ENCODE measurements around the gene XYLB. TPM values are rescaled to one million over a fixed set of nuclear protein-coding genes. Genes with fewer than 3 reads are reported as not detected.

Gene XYLB
- total RNA-seq, 2 donors from 2014 or later: 4.7 to 6.3 TPM

GRCh38 chr3:38375072-38375471, 28.5 kb downstream of the XYLB start:
- no peaks in the 10 kb centered on the region for H3K27me3 Mint-ChIP-seq (ENCODE audit: insufficient read depth)
- Histone ChIP-seq H3K9ac (ENCODE audit: extremely low read depth, low read length, poor library complexity, severe bottlenecking) (no peak overlapping the region), H3K27ac (ENCODE audit: low read depth, low read length) (no peak overlapping the region), H3K9me3 (ENCODE audit: control insufficient read depth, low read length) (peaks cover 3% of the 10 kb centered on the region), H3K27me3 (ENCODE audit: control insufficient read depth, insufficient read depth, low read length, poor library complexity, severe bottlenecking) (no peaks in the 10 kb centered on the region), H3K4me3 (ENCODE audit: low read length) (no peak overlapping the region), H3K36me3 (ENCODE audit: control insufficient read depth, insufficient read depth, low read length) (peaks cover 11% of the 10 kb centered on the region), H3K4me1 (ENCODE audit: control insufficient read depth, insufficient read depth, low read length) (no peaks in the 10 kb centered on the region)
- 92 to 96% methylated on average over 6 of the region's 6 CpGs for WGBS, 2 experiments (ENCODE audit: insufficient coverage in 1 of 2, insufficient read length in 1 of 2)
- peaks cover 5% of the 10 kb centered on the region for H3K9me3 Mint-ChIP-seq
- no peak for DNase-seq
- TF ChIP-seq, protein P1, sequence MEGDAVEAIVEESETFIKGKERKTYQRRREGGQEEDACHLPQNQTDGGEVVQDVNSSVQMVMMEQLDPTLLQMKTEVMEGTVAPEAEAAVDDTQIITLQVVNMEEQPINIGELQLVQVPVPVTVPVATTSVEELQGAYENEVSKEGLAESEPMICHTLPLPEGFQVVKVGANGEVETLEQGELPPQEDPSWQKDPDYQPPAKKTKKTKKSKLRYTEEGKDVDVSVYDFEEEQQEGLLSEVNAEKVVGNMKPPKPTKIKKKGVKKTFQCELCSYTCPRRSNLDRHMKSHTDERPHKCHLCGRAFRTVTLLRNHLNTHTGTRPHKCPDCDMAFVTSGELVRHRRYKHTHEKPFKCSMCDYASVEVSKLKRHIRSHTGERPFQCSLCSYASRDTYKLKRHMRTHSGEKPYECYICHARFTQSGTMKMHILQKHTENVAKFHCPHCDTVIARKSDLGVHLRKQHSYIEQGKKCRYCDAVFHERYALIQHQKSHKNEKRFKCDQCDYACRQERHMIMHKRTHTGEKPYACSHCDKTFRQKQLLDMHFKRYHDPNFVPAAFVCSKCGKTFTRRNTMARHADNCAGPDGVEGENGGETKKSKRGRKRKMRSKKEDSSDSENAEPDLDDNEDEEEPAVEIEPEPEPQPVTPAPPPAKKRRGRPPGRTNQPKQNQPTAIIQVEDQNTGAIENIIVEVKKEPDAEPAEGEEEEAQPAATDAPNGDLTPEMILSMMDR (conservative IDR thresholded peaks at IDR 0.05): no peak
- H3K27ac Mint-ChIP-seq: no peak overlapping the region
- H3K36me3 Mint-ChIP-seq (ENCODE audit: low read depth): peaks cover 62% of the 10 kb centered on the region
- no peaks in the 10 kb centered on the region for H3K4me1 Mint-ChIP-seq
- H3K4me3 Mint-ChIP-seq: no peak overlapping the region

DNA sequence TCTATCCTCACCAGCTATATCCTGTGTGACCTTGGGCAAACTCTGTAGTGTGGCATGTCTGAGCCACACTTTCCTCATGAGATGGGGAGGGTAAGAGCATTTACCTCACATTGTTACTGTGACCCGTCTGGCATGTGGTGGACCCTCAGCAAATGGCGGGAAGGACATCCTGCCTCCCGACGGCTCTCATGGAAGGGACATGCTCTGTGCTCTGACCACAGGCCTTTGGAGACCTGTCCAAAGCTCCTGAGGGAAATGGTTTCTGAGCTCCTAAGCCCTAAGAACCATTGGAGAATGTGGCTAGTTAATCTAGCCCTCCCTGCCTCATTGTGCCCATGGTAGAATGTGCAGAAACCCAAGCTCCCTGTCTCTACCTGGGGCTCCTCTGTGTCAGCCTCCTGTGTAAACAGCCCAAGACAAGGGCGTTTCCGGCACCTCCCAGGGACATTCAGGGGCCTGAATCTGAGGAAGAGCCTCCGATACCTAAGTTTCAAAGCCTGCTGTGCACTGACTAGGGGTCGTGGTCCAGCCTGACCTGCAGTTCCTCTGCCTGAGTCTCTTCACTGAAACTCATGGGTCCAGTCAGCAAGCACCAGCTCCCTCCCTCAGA, 29.0 kb downstream of the XYLB start:
- no peak for DNase-seq
- no peaks in the 10 kb centered on the region for H3K4me1 ChIP-seq (ENCODE audit: control insufficient read depth, insufficient read depth, low read length)
- WGBS, 2 experiments (ENCODE audit: insufficient coverage in 1 of 2, insufficient read length in 1 of 2): 93 to 94% methylated on average over 6 to 8 of the region's 8 CpGs
- H3K9me3 Mint-ChIP-seq: peaks cover 6% of the 10 kb centered on the region
- no peaks in the 10 kb centered on the region for H3K27me3 Mint-ChIP-seq (ENCODE audit: insufficient read depth)
- H3K4me3 Mint-ChIP-seq: no peak overlapping the region
- no peak overlapping the region for H3K4me3 ChIP-seq (ENCODE audit: low read length)
- no peak overlapping the region for H3K27ac Mint-ChIP-seq
- H3K9ac ChIP-seq (ENCODE audit: extremely low read depth, low read length, poor library complexity, severe bottlenecking): no peak overlapping the region
- H3K27ac ChIP-seq (ENCODE audit: low read depth, low read length): no peak overlapping the region
- peaks cover 10% of the 10 kb centered on the region for H3K36me3 ChIP-seq (ENCODE audit: control insufficient read depth, insufficient read depth, low read length)
- peaks cover 6% of the 10 kb centered on the region for H3K9me3 ChIP-seq (ENCODE audit: control insufficient read depth, low read length)
- TF ChIP-seq, protein P1 (conservative IDR thresholded peaks at IDR 0.05): no peak
- H3K4me1 Mint-ChIP-seq: no peaks in the 10 kb centered on the region
- no peaks in the 10 kb centered on the region for H3K27me3 ChIP-seq (ENCODE audit: control insufficient read depth, insufficient read depth, low read length, poor library complexity, severe bottlenecking)
- peaks cover 60% of the 10 kb centered on the region for H3K36me3 Mint-ChIP-seq (ENCODE audit: low read depth)

GRCh38 chr3:38376098-38376816, 29.7 kb downstream of the XYLB start:
- WGBS, 2 experiments (ENCODE audit: insufficient coverage in 1 of 2, insufficient read length in 1 of 2): 97 to 100% methylated on average over 4 to 8 of the region's 8 CpGs
- H3K9me3 Mint-ChIP-seq: peaks cover 13% of the 10 kb centered on the region
- no peaks in the 10 kb centered on the region for H3K27me3 Mint-ChIP-seq (ENCODE audit: insufficient read depth)

More at GRCh38 chr3:38376098-38376816, 29.7 kb downstream of the XYLB start:
- H3K4me3 ChIP-seq (ENCODE audit: low read length): no peak overlapping the region
- no peak for DNase-seq
- peaks cover 11% of the 10 kb centered on the region for H3K9me3 ChIP-seq (ENCODE audit: control insufficient read depth, low read length)
- Mint-ChIP-seq H3K27ac (no peak overlapping the region), H3K4me3 (no peak overlapping the region), H3K36me3 (ENCODE audit: low read depth) (peaks cover 62% of the 10 kb centered on the region), H3K4me1 (no peaks in the 10 kb centered on the region)
- H3K36me3 ChIP-seq (ENCODE audit: control insufficient read depth, insufficient read depth, low read length): peaks cover 10% of the 10 kb centered on the region
- H3K9ac ChIP-seq (ENCODE audit: extremely low read depth, low read length, poor library complexity, severe bottlenecking): no peak overlapping the region
- no peaks in the 10 kb centered on the region for H3K4me1 ChIP-seq (ENCODE audit: control insufficient read depth, insufficient read depth, low read length)
- no peak overlapping the region for H3K27ac ChIP-seq (ENCODE audit: low read depth, low read length)
- TF ChIP-seq, protein P1 (conservative IDR thresholded peaks at IDR 0.05): no peak
- no peaks in the 10 kb centered on the region for H3K27me3 ChIP-seq (ENCODE audit: control insufficient read depth, insufficient read depth, low read length, poor library complexity, severe bottlenecking)

Data from endodermal cell (in vitro differentiated cells).